ENCODE results near the gene SPOCD1. TPM values are rescaled to one million over a fixed set of nuclear protein-coding genes. Genes with fewer than 3 reads are reported as not detected.

The SPOCD1 gene
- total RNA-seq, 4 donors from 2014 or later, result 0.48 to 0.80 TPM; not detected in 2

GRCh38 chr1:31776032-31776431 lies 39.8 kb downstream of the SPOCD1 start:
- no peak for DNase-seq
- no peak overlapping the region for H3K4me3 ChIP-seq
- peaks cover 63% of the 10 kb centered on the region for H3K27me3 ChIP-seq
- intact Hi-C loops (cut with DNase I; ENCODE audit: low total_unique reads), result no loop called here
- no peaks in the 10 kb centered on the region for H3K9me3 ChIP-seq
- H3K36me3 ChIP-seq, result no peaks in the 10 kb centered on the region
- no peak for TF ChIP-seq EP300 (IDR thresholded peaks at IDR 0.05; ENCODE audit: low read depth)
- no peak for TF ChIP-seq POLR2AphosphoS5 (IDR thresholded peaks at IDR 0.05)
- TF ChIP-seq CTCF (IDR thresholded peaks at IDR 0.05), result no peak
- TF ChIP-seq POLR2A (IDR thresholded peaks at IDR 0.05), result no peak
- peaks cover 12 to 13% (median 13%) of the 10 kb centered on the region in 4 donors for H3K4me1 ChIP-seq
- in situ Hi-C loops (cut with MboI; ENCODE audit: low pct_ligation_motif_present in 1 of 4, low pct_unique_long_range_greater_than_20kb in 1 of 4, low sequenced_read_pairs in 3 of 4), result loop anchor here in 1 of 4 donors (25.0 kb wide), 1 partner anchor 114 kb away; no protein-coding TSS in a partner anchor
- no peak overlapping the region for H3K27ac ChIP-seq
- 87 to 100% methylated on average over 2 to 5 of the region's 5 CpGs for WGBS, 2 donors (ENCODE audit: low coverage in 1 of 2)

GRCh38 chr1:31775210-31775999 lies 40.4 kb downstream of the SPOCD1 start:
- no peak overlapping the region for H3K4me3 ChIP-seq
- H3K9me3 ChIP-seq, result no peaks in the 10 kb centered on the region
- intact Hi-C loops (cut with DNase I; ENCODE audit: low total_unique reads), result no loop called here
- in situ Hi-C loops (cut with MboI; ENCODE audit: low pct_ligation_motif_present in 1 of 4, low pct_unique_long_range_greater_than_20kb in 1 of 4, low sequenced_read_pairs in 3 of 4), result loop anchor here in 1 of 4 donors (25.0 kb wide), 1 partner anchor 113 kb away; no protein-coding TSS in a partner anchor
- peaks cover 70% of the 10 kb centered on the region for H3K27me3 ChIP-seq
- no peak for DNase-seq
- TF ChIP-seq POLR2AphosphoS5 (IDR thresholded peaks at IDR 0.05) (no peak), POLR2A (IDR thresholded peaks at IDR 0.05) (no peak), CTCF (IDR thresholded peaks at IDR 0.05) (no peak)
- 69 to 80% methylated on average over 2 to 10 of the region's 10 CpGs for WGBS, 2 donors (ENCODE audit: low coverage in 1 of 2)
- no peaks in the 10 kb centered on the region for H3K36me3 ChIP-seq
- H3K27ac ChIP-seq, result no peak overlapping the region
- H3K4me1 ChIP-seq, result peaks cover 12 to 13% (median 13%) of the 10 kb centered on the region in 4 donors

- Histone ChIP-seq H3K4me3 (no peak overlapping the region), H3K4me1 (peaks cover 12 to 16% (median 13%) of the 10 kb centered on the region in 4 donors), H3K27ac (no peak overlapping the region), H3K36me3 (no peaks in the 10 kb centered on the region), H3K9me3 (no peaks in the 10 kb centered on the region), H3K27me3 (peaks cover 75% of the 10 kb centered on the region)
- in situ Hi-C loops (cut with MboI; ENCODE audit: low pct_ligation_motif_present in 1 of 4, low pct_unique_long_range_greater_than_20kb in 1 of 4, low sequenced_read_pairs in 3 of 4), result no loop called here
- DNase-seq, result no peak
- WGBS, 2 donors (ENCODE audit: low coverage in 1 of 2), result 56 to 66% methylated on average over 3 of the region's 3 CpGs
- TF ChIP-seq EP300 (IDR thresholded peaks at IDR 0.05; ENCODE audit: low read depth) (no peak), POLR2A (IDR thresholded peaks at IDR 0.05) (no peak), CTCF (IDR thresholded peaks at IDR 0.05) (no peak), POLR2AphosphoS5 (IDR thresholded peaks at IDR 0.05) (no peak)
- intact Hi-C loops (cut with DNase I; ENCODE audit: low total_unique reads), result no loop called here
Measured at GRCh38 chr1:31774495-31774894, 41.3 kb downstream of the SPOCD1 start.

- Histone ChIP-seq H3K4me1 (peaks cover 12 to 16% (median 13%) of the 10 kb centered on the region in 4 donors), H3K36me3 (no peaks in the 10 kb centered on the region), H3K27ac (no peak overlapping the region), H3K9me3 (no peaks in the 10 kb centered on the region), H3K27me3 (peaks cover 75% of the 10 kb centered on the region), H3K4me3 (no peak overlapping the region)
- intact Hi-C loops (cut with DNase I; ENCODE audit: low total_unique reads), result no loop called here
- 78 to 91% methylated on average over 4 to 5 of the region's 5 CpGs for WGBS, 2 donors (ENCODE audit: low coverage in 1 of 2)
- DNase-seq, result no peak
- in situ Hi-C loops (cut with MboI; ENCODE audit: low pct_ligation_motif_present in 1 of 4, low pct_unique_long_range_greater_than_20kb in 1 of 4, low sequenced_read_pairs in 3 of 4), result no loop called here
- no peak for TF ChIP-seq CTCF (IDR thresholded peaks at IDR 0.05)
- no peak for TF ChIP-seq POLR2A (IDR thresholded peaks at IDR 0.05)
- TF ChIP-seq EP300 (IDR thresholded peaks at IDR 0.05; ENCODE audit: low read depth), result no peak
- TF ChIP-seq POLR2AphosphoS5 (IDR thresholded peaks at IDR 0.05), result no peak
Measured at GRCh38 chr1:31773861-31774260, 42.0 kb downstream of the SPOCD1 start.

All from transverse colon (tissue), 4 donors.